Neural progenitor cell (in vitro differentiated cells): Measurements from ENCODE around the gene DSCAML1.

ENCODE experiments used
- CTCF ChIP-seq: fragments of 200-600 bp; sonication (generic); IDR thresholded peaks from 2 replicates; pipeline ENCODE4 v1.5.1; 2017; ENCODE audit warnings: antibody characterized with exemption, mild to moderate bottlenecking
- EZH2 ChIP-seq: fragments of 200-600 bp; sonication (generic); IDR thresholded peaks from 2 replicates; pipeline ENCODE4 v1.6.1; 2017; ENCODE audit warnings: antibody characterized with exemption, mild to moderate bottlenecking, moderate library complexity
- EZH2phosphoT487 ChIP-seq: fragments of 200-600 bp; sonication (generic); IDR thresholded peaks from 2 replicates; pipeline ENCODE4 v1.6.1; 2017; ENCODE audit warnings: antibody characterized with exemption

GRCh38 chr11:117770061-117770460 lies 27.0 kb downstream of the DSCAML1 start:
- no peak for TF ChIP-seq EZH2
- TF ChIP-seq CTCF = no peak
- no peak for TF ChIP-seq EZH2phosphoT487
